IPS-18a (cell line): ENCODE results near the gene ATP10B.
"Not testable (repeated sequence)": the region's sequence is repeated elsewhere in the genome, so short reads cannot be mapped to it uniquely, and the experiment has no call there.

Experiments
- H3K27ac ChIP-seq: one replicate; pipeline ENCODE4 v1.5.1; 2013; ENCODE audit warnings: low read length
- H3K27me3 ChIP-seq: one replicate; pipeline ENCODE4 v1.6.1; 2013; ENCODE audit warnings: mild to moderate bottlenecking, low read length; ENCODE audit not compliant: control insufficient read depth, insufficient read depth
- H3K36me3 ChIP-seq: one replicate; pipeline ENCODE4 v1.6.1; 2013; ENCODE audit warnings: low read depth, low read length; ENCODE audit not compliant: control insufficient read depth
- H3K4me1 ChIP-seq: one replicate; pipeline ENCODE4 v1.6.1; 2013; ENCODE audit warnings: low read depth, low read length; ENCODE audit not compliant: control insufficient read depth
- H3K4me3 ChIP-seq: one replicate; pipeline ENCODE4 v1.5.1; 2013; ENCODE audit warnings: low read length
- H3K9ac ChIP-seq: one replicate; pipeline ENCODE4 v1.6.1; 2013; ENCODE audit warnings: mild to moderate bottlenecking, low read length, moderate library complexity
- H3K9me3 ChIP-seq: one replicate; pipeline ENCODE4 v1.6.1; 2013; ENCODE audit warnings: low read depth, low read length; ENCODE audit not compliant: control insufficient read depth

ATP10B gene, protein sequence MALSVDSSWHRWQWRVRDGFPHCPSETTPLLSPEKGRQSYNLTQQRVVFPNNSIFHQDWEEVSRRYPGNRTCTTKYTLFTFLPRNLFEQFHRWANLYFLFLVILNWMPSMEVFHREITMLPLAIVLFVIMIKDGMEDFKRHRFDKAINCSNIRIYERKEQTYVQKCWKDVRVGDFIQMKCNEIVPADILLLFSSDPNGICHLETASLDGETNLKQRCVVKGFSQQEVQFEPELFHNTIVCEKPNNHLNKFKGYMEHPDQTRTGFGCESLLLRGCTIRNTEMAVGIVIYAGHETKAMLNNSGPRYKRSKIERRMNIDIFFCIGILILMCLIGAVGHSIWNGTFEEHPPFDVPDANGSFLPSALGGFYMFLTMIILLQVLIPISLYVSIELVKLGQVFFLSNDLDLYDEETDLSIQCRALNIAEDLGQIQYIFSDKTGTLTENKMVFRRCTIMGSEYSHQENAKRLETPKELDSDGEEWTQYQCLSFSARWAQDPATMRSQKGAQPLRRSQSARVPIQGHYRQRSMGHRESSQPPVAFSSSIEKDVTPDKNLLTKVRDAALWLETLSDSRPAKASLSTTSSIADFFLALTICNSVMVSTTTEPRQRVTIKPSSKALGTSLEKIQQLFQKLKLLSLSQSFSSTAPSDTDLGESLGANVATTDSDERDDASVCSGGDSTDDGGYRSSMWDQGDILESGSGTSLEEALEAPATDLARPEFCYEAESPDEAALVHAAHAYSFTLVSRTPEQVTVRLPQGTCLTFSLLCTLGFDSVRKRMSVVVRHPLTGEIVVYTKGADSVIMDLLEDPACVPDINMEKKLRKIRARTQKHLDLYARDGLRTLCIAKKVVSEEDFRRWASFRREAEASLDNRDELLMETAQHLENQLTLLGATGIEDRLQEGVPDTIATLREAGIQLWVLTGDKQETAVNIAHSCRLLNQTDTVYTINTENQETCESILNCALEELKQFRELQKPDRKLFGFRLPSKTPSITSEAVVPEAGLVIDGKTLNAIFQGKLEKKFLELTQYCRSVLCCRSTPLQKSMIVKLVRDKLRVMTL (N-terminal part only)

DNA sequence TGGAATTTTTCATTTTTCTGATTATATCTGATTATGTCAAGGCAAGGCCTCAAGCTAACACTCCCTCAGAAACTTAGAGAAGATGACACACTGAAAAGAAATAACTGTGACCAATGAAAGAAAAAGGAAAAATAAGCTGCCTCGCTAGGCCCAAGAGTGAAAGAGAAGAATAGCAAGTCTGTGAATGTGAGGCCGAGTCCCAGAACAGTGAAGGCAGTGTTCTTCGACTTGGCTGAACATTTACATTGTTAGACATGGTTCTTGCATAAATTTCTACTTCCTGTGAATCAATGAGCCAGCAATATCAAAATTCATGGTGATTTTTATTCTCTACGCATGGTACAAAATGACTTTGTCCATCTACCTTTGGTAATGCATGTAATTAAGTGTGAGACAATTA lies at the start of gene ATP10B:
Gene ATP10B, minus strand, starts transcription at position 163 of the 400 bp plus-strand sequence. CDS start 164,137 bp downstream, outside the sequence.
- H3K36me3 ChIP-seq = no peaks in the 10 kb centered on the region
- no peaks in the 10 kb centered on the region for H3K27me3 ChIP-seq
- no peak within 1 kb of the TSS for H3K27ac ChIP-seq
- no peak within 1 kb of the TSS for H3K9ac ChIP-seq
- no peak within 1 kb of the TSS for H3K4me3 ChIP-seq
- H3K4me1 ChIP-seq = no peaks in the 10 kb centered on the region
- no peaks in the 10 kb centered on the region for H3K9me3 ChIP-seq

DNA sequence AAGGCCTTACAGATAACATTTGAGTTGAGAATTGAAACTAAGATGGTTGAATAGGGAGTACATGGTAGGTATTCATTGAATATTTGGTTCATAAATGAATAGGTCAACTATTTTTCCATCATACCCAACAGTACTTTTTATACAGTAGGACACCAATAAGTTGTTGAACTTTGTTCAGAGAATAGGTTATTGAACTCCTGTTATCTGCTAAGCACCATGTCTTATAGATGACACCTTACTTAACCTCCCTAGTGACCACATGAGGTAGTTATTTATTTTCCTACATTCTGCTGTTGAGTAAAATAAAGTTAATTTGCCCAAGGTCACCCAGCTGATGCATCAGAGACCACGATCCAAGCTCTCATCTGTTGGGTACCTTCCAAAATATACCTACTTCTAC lies 49.6 kb upstream of the ATP10B start:
- H3K27ac ChIP-seq = no peak overlapping the region
- no peaks in the 10 kb centered on the region for H3K27me3 ChIP-seq
- H3K36me3 ChIP-seq = no peaks in the 10 kb centered on the region
- no peak overlapping the region for H3K9ac ChIP-seq
- H3K4me1 ChIP-seq = no peaks in the 10 kb centered on the region
- H3K9me3 ChIP-seq = no peaks in the 10 kb centered on the region
- no peak overlapping the region for H3K4me3 ChIP-seq

DNA sequence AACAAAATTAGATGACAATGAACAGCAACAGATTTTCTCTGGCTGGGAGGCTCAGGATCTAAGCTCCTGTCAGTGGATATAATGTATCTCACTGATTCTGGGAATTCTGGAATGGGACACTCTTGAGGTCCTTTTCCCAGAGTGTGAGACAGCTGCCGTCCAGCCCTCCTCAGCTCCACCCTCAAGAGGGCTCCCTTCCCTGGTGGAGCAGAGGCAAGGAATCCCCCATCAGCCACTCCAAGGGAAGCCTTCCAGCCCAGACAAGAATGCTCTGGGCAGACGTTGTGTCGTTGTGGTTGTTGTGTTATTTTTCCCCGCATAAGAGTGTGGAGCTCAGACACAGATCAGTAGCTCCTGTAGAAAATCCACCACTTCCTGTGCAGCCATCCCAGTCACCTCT lies 47.7 kb upstream of the ATP10B start:
- H3K9ac ChIP-seq = no peak overlapping the region
- no peaks in the 10 kb centered on the region for H3K27me3 ChIP-seq
- H3K9me3 ChIP-seq = no peaks in the 10 kb centered on the region
- H3K27ac ChIP-seq = no peak overlapping the region
- H3K4me3 ChIP-seq = no peak overlapping the region
- H3K4me1 ChIP-seq = no peaks in the 10 kb centered on the region
- no peaks in the 10 kb centered on the region for H3K36me3 ChIP-seq

DNA sequence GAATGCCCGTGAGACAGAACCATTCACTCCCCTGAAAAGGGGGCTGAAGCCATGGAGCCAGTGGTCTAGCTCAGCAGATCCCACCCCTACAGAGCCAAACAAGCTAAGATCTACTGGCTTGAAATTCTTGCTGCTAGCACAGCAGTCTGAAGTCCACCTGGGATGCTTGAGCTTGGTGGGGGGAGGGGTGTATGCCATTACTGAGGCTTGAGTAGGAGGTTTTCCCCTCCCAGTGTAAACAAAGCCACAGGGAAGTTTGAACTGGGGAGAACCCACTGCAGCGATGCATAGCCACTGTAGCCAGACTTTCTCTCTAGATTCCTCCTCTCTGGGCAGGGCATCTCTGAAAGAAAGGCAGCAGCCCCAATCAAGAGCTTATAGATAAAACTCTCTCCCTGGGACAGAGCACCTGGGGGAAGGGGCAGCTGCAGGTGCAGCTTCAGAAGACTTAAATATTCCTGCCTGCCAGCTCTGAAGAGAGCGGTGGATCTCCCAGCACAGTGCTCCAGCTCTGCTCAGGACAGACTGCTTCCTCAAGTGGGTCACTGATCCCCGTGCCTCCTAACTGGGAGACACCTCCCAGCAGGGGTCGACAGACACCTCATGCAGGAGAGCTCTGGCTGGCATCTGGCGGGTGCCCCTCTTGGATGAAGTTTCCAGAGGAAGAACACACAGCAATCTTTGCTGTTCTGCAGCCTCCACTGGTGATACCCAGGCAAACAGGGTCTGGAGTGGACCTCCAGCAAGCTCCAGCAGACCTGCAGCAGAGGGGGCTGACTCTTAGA lies 41.4 kb upstream of the ATP10B start:
- not testable (repeated sequence) for H3K27ac ChIP-seq, H3K27me3 ChIP-seq, H3K36me3 ChIP-seq, H3K4me1 ChIP-seq, H3K4me3 ChIP-seq, H3K9me3 ChIP-seq, H3K9ac ChIP-seq

DNA sequence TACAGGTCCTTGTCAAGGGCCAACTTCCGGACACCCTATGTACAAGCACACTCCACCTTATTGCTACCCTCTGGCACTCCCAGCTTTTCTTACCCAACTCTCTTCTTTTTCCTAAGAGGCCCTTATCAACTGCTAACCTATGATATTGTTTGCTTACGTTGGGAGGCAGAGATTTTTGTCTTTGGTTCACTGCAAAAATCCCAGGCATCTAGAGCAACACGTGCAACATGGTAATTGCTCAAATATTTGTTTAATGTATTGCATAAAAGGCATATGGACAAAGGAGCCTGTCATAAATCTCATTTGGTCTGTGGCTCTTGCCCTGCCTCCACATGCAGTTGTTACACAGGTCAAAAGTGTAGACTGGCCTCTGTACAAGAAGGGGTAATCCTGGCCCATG lies 35.8 kb upstream of the ATP10B start:
- Histone ChIP-seq H3K27ac (no peak overlapping the region), H3K9me3 (no peaks in the 10 kb centered on the region), H3K9ac (no peak overlapping the region), H3K27me3 (no peaks in the 10 kb centered on the region), H3K4me3 (no peak overlapping the region), H3K4me1 (peaks cover 11% of the 10 kb centered on the region), H3K36me3 (no peaks in the 10 kb centered on the region)

DNA sequence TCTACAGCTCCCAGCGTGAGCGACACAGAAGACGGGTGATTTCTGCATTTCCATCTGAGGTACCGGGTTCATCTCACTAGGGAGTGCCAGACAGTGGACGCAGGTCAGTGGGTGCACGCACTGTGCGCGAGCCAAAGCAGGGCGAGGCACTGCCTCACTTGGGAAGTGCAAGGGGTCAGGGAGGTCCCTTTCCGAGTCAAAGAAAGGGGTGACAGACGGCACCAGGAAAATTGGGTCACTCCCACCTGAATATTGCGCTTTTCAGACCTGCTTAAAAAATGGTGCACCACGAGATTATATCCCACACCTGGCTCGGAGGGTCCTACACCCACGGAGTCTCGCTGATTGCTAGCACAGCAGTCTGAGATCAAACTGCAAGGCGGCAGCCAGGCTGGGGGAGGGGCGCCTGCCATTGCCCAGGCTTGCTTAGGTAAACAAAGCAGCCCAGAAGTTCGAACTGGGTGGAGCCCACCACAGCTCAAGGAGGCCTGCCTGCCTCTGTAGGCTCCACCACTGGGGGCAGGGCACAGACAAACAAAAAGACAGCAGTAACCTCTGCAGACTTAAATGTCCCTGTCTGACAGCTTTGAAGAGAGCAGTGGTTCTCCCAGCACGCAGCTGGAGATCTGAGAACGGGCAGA lies 21.7 kb upstream of the ATP10B start:
- H3K9ac ChIP-seq = peak overlapping the region; percentile 34
- peak overlapping the region; percentile 62 for H3K4me3 ChIP-seq
- H3K4me1 ChIP-seq, H3K27ac ChIP-seq, H3K36me3 ChIP-seq, H3K9me3 ChIP-seq, H3K27me3 ChIP-seq: not testable (repeated sequence)

DNA sequence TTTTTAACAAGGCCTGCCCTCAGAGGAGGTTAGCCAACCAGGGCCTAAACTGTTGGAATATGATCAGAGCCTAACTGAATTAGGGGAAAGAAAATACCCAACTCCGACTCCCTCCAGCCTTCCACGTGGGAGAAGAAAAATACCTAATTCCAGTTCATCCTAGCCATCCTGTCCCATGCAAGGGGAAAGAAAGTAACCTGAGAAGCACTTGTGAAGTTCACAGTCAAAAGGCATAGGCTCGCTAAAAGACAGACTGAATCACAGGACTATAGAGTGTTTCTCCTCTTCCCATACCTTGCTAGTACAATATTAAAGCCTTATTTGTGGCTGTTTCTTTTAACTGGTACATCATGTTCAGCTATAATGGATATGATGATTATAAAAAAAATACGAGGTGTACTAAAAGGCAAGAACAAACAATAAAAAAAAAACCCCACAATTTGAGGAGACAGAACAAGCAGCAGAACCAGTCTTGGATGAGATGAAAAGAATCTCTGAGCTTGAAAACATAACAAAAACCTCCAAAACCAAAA lies 18.0 kb upstream of the ATP10B start:
- Histone ChIP-seq H3K9me3 (no peaks in the 10 kb centered on the region), H3K36me3 (no peaks in the 10 kb centered on the region), H3K27ac (no peak overlapping the region), H3K9ac (no peak overlapping the region), H3K4me3 (no peak overlapping the region), H3K27me3 (no peaks in the 10 kb centered on the region), H3K4me1 (peaks cover 7% of the 10 kb centered on the region)

DNA sequence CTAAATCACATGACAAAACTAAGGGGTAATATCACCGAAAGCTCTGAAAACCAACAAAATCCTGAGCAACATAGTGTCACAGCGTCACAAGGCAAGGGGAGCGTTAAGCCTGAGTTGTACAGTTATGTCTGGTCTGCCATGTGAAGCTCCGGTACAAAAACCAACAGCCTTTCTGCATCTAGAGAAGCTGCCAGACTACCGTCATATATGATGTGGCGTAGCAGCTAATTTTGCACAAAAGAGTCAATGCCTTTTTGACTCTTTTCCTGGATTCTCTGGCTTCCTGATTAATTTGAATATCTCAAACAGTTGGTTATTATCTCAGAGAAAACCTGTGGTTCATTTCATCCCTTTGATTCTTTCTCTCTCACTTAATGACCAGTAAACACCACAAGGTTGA lies 16.0 kb upstream of the ATP10B start:
- Histone ChIP-seq H3K36me3 (no peaks in the 10 kb centered on the region), H3K4me3 (no peak overlapping the region), H3K27me3 (no peaks in the 10 kb centered on the region), H3K9me3 (no peaks in the 10 kb centered on the region), H3K9ac (no peak overlapping the region), H3K4me1 (peaks cover 4% of the 10 kb centered on the region), H3K27ac (no peak overlapping the region)

DNA sequence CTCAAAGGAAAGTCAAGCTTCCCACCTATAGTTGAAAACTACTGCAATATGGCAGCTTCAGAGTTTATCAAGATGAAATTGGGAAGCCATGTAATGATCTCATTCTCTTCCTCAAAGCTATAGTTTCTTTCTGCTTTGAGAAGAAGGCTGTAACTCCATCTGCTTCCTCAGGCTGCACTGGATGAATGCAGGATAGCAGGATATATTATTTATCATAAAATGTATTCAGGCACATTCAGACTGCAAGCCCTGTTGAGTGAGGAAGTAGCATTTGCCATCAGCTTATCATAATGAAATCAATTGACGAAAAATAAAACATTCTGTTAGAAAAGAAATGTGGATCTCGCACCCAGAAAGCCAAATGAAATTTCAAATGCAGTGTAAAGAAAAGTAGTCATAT lies 560 bp downstream of the ATP10B start:
- Histone ChIP-seq H3K27me3 (no peaks in the 10 kb centered on the region), H3K4me3 (no peak overlapping the region), H3K4me1 (no peaks in the 10 kb centered on the region), H3K27ac (no peak overlapping the region), H3K9me3 (no peaks in the 10 kb centered on the region), H3K9ac (no peak overlapping the region), H3K36me3 (no peaks in the 10 kb centered on the region)

DNA sequence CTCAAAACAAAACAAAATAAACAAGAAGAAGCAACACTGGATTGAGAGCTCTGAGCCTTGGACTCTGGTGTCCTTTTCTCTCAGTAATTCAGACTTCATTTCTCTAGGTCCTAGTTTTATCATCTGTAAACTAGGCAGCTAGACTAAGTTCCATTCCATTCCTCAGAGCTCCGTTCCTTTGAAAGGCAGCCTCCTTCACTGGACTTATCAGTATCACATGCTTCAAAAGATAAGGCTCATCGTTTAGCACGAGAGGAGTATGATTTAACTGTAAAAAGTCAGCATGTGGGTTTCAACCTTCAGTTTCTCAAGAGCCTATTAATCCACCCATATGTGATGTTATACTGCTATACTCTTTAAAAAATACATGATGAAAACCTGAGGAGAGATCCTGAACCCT lies 1.6 kb downstream of the ATP10B start:
- H3K27me3 ChIP-seq = no peaks in the 10 kb centered on the region
- no peak overlapping the region for H3K4me3 ChIP-seq
- no peaks in the 10 kb centered on the region for H3K36me3 ChIP-seq
- no peak overlapping the region for H3K27ac ChIP-seq
- H3K9me3 ChIP-seq = no peaks in the 10 kb centered on the region
- H3K9ac ChIP-seq = no peak overlapping the region
- no peaks in the 10 kb centered on the region for H3K4me1 ChIP-seq
